Mononuclear cell (primary cell): ENCODE measurements around the gene NEK10. TPM values are rescaled to one million over a fixed set of nuclear protein-coding genes. Genes with fewer than 3 reads are reported as not detected.
"Not testable (repeated sequence)": the region's sequence is repeated elsewhere in the genome, so short reads cannot be mapped to it uniquely, and the experiment has no call there.

Source experiments
- H3K27me3 ChIP-seq: 2 replicates; pipeline ENCODE4 v1.6.0; 2011; ENCODE audit warnings: low read length, control low read depth; ENCODE audit not compliant: insufficient read depth
- H3K4me1 ChIP-seq: 2 replicates; pipeline ENCODE4 v1.5.1; 2011; ENCODE audit warnings: mild to moderate bottlenecking, low read length, control low read depth; ENCODE audit not compliant: insufficient read depth
- H3K4me3 ChIP-seq: 2 replicates; pipeline ENCODE4 v1.5.1; 2011; ENCODE audit warnings: mild to moderate bottlenecking, low read length, moderate library complexity
- H3K9me3 ChIP-seq: 2 replicates; pipeline ENCODE4 v1.5.1; 2011; ENCODE audit warnings: low read depth, mild to moderate bottlenecking, control low read depth, low read length
- total RNA-seq: library from RNA; depleted of rRNA; stranded (reverse); fragments of >200 nt; gene quantifications from one replicate; pipeline ENCODE4 v1.2.3, GENCODE V29; 2012

NEK10 gene
- total RNA-seq, 1 donor = 0.63 TPM

GRCh38 chr3:27307566-27307965 lies 61.6 kb downstream of the NEK10 start:
- Histone ChIP-seq H3K4me3 (no peak overlapping the region), H3K27me3 (no peaks in the 10 kb centered on the region), H3K9me3 (no peaks in the 10 kb centered on the region), H3K4me1 (no peaks in the 10 kb centered on the region)

DNA sequence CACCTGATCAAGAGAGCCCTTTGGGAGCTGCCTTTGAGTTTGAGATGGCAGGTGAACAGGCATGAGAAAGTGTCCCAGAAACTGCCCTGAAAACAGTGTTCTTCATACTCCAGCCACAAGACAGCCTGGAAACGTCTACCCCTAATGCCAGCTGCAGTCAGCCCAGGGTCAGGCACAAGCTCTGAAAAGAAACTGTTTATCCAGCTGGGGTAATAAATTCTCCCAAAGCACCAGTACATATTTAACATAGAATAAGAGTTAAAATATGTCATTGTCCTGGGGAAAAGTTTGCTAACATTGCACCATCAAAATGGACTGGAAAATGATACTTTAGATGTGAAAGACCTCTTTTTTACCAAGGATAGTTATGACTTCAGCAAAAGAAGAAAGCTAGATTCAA lies 66.3 kb downstream of the NEK10 start:
- Histone ChIP-seq H3K9me3 (no peaks in the 10 kb centered on the region), H3K27me3 (no peaks in the 10 kb centered on the region), H3K4me3 (no peak overlapping the region), H3K4me1 (no peaks in the 10 kb centered on the region)

- not testable (repeated sequence) for H3K4me1 ChIP-seq, H3K9me3 ChIP-seq, H3K4me3 ChIP-seq, H3K27me3 ChIP-seq
Measured at GRCh38 chr3:27298981-27299380, 70.2 kb downstream of the NEK10 start.

GRCh38 chr3:27293939-27294338 lies 75.2 kb downstream of the NEK10 start:
- Histone ChIP-seq H3K27me3 (no peaks in the 10 kb centered on the region), H3K9me3 (no peaks in the 10 kb centered on the region)

GRCh38 chr3:27290760-27291159 lies 78.4 kb downstream of the NEK10 start:
- H3K4me3 ChIP-seq = no peak overlapping the region
- no peaks in the 10 kb centered on the region for H3K4me1 ChIP-seq
- H3K9me3 ChIP-seq = no peaks in the 10 kb centered on the region
- no peaks in the 10 kb centered on the region for H3K27me3 ChIP-seq

More at GRCh38 chr3:27293939-27294338, 75.2 kb downstream of the NEK10 start:
- Histone ChIP-seq H3K4me1 (no peaks in the 10 kb centered on the region), H3K4me3 (no peak overlapping the region)

DNA sequence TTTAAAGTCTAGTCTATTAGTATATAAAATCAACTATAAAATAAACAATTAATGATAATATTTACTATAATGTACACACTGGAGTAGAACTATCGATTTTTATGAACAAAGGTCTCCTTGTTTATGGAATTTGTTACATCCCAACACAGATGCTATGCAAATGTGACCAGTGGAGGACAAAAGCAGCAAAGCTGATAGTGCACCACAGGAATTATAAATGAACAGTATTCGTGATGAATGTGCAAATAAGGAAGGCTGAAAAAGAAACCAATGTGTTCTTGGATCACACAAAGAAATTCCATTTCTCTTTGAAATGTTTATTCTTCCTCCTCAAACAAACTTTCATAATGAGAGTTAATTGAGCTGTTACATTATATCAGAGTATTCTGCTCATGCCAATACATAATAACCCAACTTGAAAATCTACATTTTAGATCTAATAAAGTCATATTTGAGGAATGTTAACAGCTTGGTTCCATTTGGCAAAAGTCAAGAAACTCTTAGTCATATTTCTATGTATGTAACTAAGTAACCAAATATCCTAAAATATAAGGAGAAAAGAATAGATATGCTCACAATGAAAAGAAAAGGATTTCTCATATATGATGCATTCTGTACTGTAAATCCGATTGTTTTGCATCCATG lies 79.3 kb downstream of the NEK10 start:
- H3K27me3 ChIP-seq = no peaks in the 10 kb centered on the region
- no peaks in the 10 kb centered on the region for H3K4me1 ChIP-seq
- H3K9me3 ChIP-seq = no peaks in the 10 kb centered on the region
- H3K4me3 ChIP-seq = no peak overlapping the region

GRCh38 chr3:27287052-27287451 lies 82.1 kb downstream of the NEK10 start:
- Histone ChIP-seq H3K4me3 (no peak overlapping the region), H3K4me1 (no peaks in the 10 kb centered on the region), H3K9me3 (no peaks in the 10 kb centered on the region), H3K27me3 (no peaks in the 10 kb centered on the region)

GRCh38 chr3:27286467-27286866 lies 82.7 kb downstream of the NEK10 start:
- not testable (repeated sequence) for H3K4me1 ChIP-seq, H3K9me3 ChIP-seq, H3K4me3 ChIP-seq, H3K27me3 ChIP-seq

- no peaks in the 10 kb centered on the region for H3K9me3 ChIP-seq
- H3K4me1 ChIP-seq = no peaks in the 10 kb centered on the region
- no peaks in the 10 kb centered on the region for H3K27me3 ChIP-seq
- no peak overlapping the region for H3K4me3 ChIP-seq
Measured at GRCh38 chr3:27285668-27286067, 83.5 kb downstream of the NEK10 start.

- no peak overlapping the region for H3K4me3 ChIP-seq
- no peaks in the 10 kb centered on the region for H3K4me1 ChIP-seq
- no peaks in the 10 kb centered on the region for H3K27me3 ChIP-seq
- H3K9me3 ChIP-seq = no peaks in the 10 kb centered on the region
Measured at GRCh38 chr3:27281671-27282150, 87.5 kb downstream of the NEK10 start.

DNA sequence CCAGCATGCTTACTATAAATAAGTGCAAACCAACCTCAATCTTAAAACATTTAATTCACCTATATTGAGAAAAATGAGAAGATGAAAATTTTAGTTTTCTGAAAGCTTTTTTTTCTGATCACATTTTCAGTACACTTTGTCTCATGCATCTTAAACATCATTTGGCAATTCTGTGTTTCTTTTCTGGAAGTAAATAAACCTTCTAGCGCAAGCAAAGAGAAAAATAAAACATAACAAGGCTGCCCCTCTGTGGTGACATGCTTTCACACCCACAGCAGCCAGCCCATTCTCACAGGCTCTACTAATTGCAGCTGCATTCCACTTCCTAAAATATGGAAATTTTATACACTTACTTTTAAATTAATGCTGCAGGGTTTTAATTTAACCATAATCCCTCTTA lies 90.1 kb downstream of the NEK10 start:
- Histone ChIP-seq H3K4me3 (no peak overlapping the region), H3K27me3 (no peaks in the 10 kb centered on the region), H3K4me1 (no peaks in the 10 kb centered on the region), H3K9me3 (no peaks in the 10 kb centered on the region)

- Histone ChIP-seq H3K4me1 (no peaks in the 10 kb centered on the region), H3K9me3 (no peaks in the 10 kb centered on the region), H3K4me3 (no peak overlapping the region), H3K27me3 (no peaks in the 10 kb centered on the region)
Measured at GRCh38 chr3:27278383-27279055, 90.7 kb downstream of the NEK10 start.

DNA sequence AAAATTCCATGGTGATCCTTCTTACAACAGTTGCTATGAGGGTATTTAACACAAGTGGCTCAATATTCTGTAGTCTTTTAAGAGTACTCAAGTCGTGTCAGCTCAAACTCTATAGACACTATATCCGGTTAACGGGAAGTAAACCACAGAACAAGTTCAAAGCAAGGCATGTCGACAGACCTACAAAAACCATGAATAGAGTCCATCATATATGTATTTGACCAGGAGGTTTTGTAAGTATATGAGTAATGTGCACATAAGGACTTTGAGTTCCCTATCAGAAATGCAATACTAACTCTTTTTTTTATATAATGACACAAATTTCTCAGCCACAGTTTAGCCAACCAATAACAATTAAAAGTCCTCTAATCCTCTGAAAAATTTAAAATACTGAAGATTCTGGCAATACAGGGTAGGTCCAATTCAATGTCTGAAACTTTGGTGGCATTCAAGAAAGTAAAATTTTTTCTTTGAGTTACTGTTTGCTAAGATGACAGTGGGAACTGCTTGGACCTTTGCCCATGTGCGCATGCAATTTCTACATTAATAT lies 93.7 kb downstream of the NEK10 start:
- no peak overlapping the region for H3K4me3 ChIP-seq
- no peaks in the 10 kb centered on the region for H3K27me3 ChIP-seq
- no peaks in the 10 kb centered on the region for H3K9me3 ChIP-seq
- no peaks in the 10 kb centered on the region for H3K4me1 ChIP-seq

DNA sequence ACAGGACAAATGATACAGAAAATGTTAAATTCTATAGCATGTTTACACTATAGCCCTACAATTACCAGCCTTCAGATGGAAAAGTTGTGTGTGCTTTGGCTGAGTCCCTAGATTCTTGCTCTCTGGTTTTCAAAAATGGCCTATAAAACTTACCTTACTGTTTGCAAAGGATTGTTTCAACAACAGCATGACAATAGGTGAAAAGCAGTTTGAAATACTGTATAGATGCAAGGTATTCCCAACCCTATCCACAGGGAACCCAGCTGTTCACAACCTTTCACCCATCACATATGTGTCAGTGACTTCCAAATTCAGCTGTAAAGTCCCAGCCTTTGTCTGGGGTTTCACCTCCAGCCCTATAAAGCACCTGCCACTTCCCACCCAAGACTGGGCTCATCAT lies 97.3 kb downstream of the NEK10 start:
- H3K27me3 ChIP-seq = no peaks in the 10 kb centered on the region
- H3K9me3 ChIP-seq = no peaks in the 10 kb centered on the region
- H3K4me3 ChIP-seq = no peak overlapping the region
- H3K4me1 ChIP-seq = no peaks in the 10 kb centered on the region

DNA sequence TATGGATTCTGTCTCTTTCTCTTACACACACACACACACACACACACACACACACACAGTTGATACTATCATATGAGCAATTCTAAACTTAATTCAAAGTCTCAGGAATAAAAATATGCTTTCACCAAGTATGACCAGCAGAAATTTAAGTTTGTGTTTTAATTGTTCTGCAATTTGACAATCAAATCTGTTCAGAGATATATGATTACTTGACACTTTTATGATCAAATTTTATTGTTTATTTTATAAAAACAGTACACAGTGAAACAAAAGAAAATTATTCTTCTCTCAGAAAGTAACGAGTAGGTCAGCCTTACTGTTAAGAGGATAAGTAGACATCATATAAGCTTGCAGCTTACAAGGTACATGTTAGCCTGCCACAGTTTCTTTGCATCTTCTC lies 114.3 kb downstream of the NEK10 start:
- no peaks in the 10 kb centered on the region for H3K9me3 ChIP-seq
- no peaks in the 10 kb centered on the region for H3K27me3 ChIP-seq
- H3K4me1 ChIP-seq = no peaks in the 10 kb centered on the region
- no peak overlapping the region for H3K4me3 ChIP-seq

DNA sequence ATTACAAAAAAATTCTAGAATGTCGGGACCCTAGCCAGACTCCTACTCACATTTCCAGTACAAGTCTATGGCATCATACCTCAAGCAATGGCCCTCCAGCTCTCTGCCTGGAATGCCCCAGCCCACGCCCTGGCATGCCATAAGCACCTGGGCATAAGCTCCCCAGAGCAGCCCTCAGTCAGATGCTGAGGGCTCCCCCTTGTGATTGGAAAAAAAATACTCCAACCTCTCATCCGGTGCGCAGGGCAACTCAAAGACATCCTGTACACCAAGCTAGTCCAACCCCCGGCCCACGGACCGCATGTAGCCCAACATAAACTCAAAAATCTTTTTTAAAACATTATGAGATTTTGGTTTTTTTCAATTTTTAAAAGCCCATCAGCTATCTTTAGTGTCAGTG lies 115.4 kb downstream of the NEK10 start:
- Histone ChIP-seq H3K9me3 (no peaks in the 10 kb centered on the region), H3K4me3 (no peak overlapping the region), H3K4me1 (no peaks in the 10 kb centered on the region), H3K27me3 (no peaks in the 10 kb centered on the region)
